Neural progenitor cell (in vitro differentiated cells): ENCODE results near the gene MYL11. TPM values are rescaled to one million over a fixed set of nuclear protein-coding genes. Genes with fewer than 3 reads are reported as not detected.

Experiments used
- DNase-seq: peaks from one replicate; pipeline ENCODE4 v3.0.0-alpha.2; 2016; ENCODE audit warnings: low spot score
- H2AFZ ChIP-seq: fragments of 200-600 bp; sonication (generic); replicated peaks from 2 replicates; pipeline ENCODE4 v1.6.1; 2016; ENCODE audit warnings: antibody characterized with exemption
- H3F3A ChIP-seq: fragments of 200-600 bp; sonication (generic); 2 replicates; pipeline ENCODE4 v1.6.1; 2016; ENCODE audit warnings: antibody characterized with exemption, low read depth
- H3K27ac ChIP-seq: fragments of 200-600 bp; sonication (generic); 2 replicates; pipeline ENCODE4 v1.5.1; 2016; ENCODE audit warnings: mild to moderate bottlenecking
- H3K27me3 ChIP-seq: fragments of 200-600 bp; sonication (generic); 2 replicates; pipeline ENCODE4 v1.6.1; 2016; ENCODE audit warnings: mild to moderate bottlenecking, moderate library complexity
- H3K36me3 ChIP-seq: fragments of 200-600 bp; sonication (generic); 2 replicates; pipeline ENCODE4 v1.5.1; 2016
- H3K4me1 ChIP-seq: fragments of 200-600 bp; sonication (generic); 2 replicates; pipeline ENCODE4 v1.6.1; 2016; ENCODE audit warnings: mixed run types
- H3K4me2 ChIP-seq: fragments of 200-600 bp; sonication (generic); 2 replicates; pipeline ENCODE4 v1.6.1; 2016
- H3K4me3 ChIP-seq: fragments of 200-600 bp; sonication (generic); 2 replicates; pipeline ENCODE4 v1.5.1; 2016
- H3K79me2 ChIP-seq: fragments of 200-600 bp; sonication (generic); 2 replicates; pipeline ENCODE4 v1.6.1; 2016; ENCODE audit warnings: low read depth
- H3K9ac ChIP-seq: fragments of 200-600 bp; sonication (generic); 2 replicates; pipeline ENCODE4 v1.6.1; 2016
- H3K9me3 ChIP-seq: fragments of 200-600 bp; sonication (generic); 2 replicates; pipeline ENCODE4 v1.5.1; 2016; ENCODE audit warnings: low read depth
- H4K20me1 ChIP-seq: fragments of 200-600 bp; sonication (generic); 2 replicates; pipeline ENCODE4 v1.6.1; 2016; ENCODE audit warnings: low read depth
- H3K27ac Mint-ChIP-seq: 3 replicates; pipeline ENCODE4 v1.8.0; 2021; ENCODE audit warnings: mixed read lengths
- H3K27me3 Mint-ChIP-seq: 2 replicates; pipeline ENCODE4 v1.8.0; 2022; ENCODE audit warnings: low read depth, mild to moderate bottlenecking, inconsistent platforms, moderate library complexity, mixed read lengths; ENCODE audit not compliant: insufficient read depth
- H3K36me3 Mint-ChIP-seq: 3 replicates; pipeline ENCODE4 v1.8.0; 2021; ENCODE audit warnings: mixed read lengths
- H3K4me1 Mint-ChIP-seq: 3 replicates; pipeline ENCODE4 v1.8.0; 2021; ENCODE audit warnings: mixed read lengths
- H3K4me3 Mint-ChIP-seq: 3 replicates; pipeline ENCODE4 v1.8.0; 2021; ENCODE audit warnings: mild to moderate bottlenecking, moderate library complexity, mixed read lengths
- H3K9me3 Mint-ChIP-seq: 3 replicates; pipeline ENCODE4 v1.8.0; 2020; ENCODE audit warnings: mixed read lengths
- CTCF ChIP-seq: fragments of 200-600 bp; sonication (generic); IDR thresholded peaks from 2 replicates; pipeline ENCODE4 v1.5.1; 2017; ENCODE audit warnings: antibody characterized with exemption, mild to moderate bottlenecking
- EZH2 ChIP-seq: fragments of 200-600 bp; sonication (generic); IDR thresholded peaks from 2 replicates; pipeline ENCODE4 v1.6.1; 2017; ENCODE audit warnings: antibody characterized with exemption, mild to moderate bottlenecking, moderate library complexity
- EZH2phosphoT487 ChIP-seq: fragments of 200-600 bp; sonication (generic); IDR thresholded peaks from 2 replicates; pipeline ENCODE4 v1.6.1; 2017; ENCODE audit warnings: antibody characterized with exemption
- total RNA-seq: library from RNA; depleted of rRNA; stranded (reverse); fragments of >200 nt; gene quantifications from 2 replicates; pipeline ENCODE4 v1.2.3, GENCODE V29; 2015; ENCODE audit warnings: low replicate concordance

MYL11 gene
- total RNA-seq, 1 donor from 2014 or later: 4.1 TPM

- Histone ChIP-seq H3K4me3 (peak overlapping the region; percentile 95), H3K79me2 (peaks cover 54% of the 10 kb centered on the region), H2AFZ (no peak overlapping the region), H3K9ac (peak overlapping the region; percentile 14), H4K20me1 (peaks cover 28% of the 10 kb centered on the region), H3K27ac (no peak overlapping the region), H3K36me3 (no peaks in the 10 kb centered on the region), H3K4me1 (peaks cover 17% of the 10 kb centered on the region), H3K9me3 (no peaks in the 10 kb centered on the region), H3F3A (peaks cover 25% of the 10 kb centered on the region), H3K27me3 (no peaks in the 10 kb centered on the region), H3K4me2 (peak overlapping the region; percentile 91)
- no peak for DNase-seq
- Mint-ChIP-seq H3K27me3 (peaks cover 3% of the 10 kb centered on the region), H3K36me3 (peaks cover 21% of the 10 kb centered on the region), H3K9me3 (no peaks in the 10 kb centered on the region), H3K27ac (peak overlapping the region; percentile 24), H3K4me3 (peak overlapping the region; percentile 90), H3K4me1 (peaks cover 39% of the 10 kb centered on the region)
- TF ChIP-seq EZH2phosphoT487 (no peak), CTCF (no peak), EZH2 (no peak)
Observed at GRCh38 chr16:30367349-30368009, 7.1 kb upstream of the MYL11 start.

DNA sequence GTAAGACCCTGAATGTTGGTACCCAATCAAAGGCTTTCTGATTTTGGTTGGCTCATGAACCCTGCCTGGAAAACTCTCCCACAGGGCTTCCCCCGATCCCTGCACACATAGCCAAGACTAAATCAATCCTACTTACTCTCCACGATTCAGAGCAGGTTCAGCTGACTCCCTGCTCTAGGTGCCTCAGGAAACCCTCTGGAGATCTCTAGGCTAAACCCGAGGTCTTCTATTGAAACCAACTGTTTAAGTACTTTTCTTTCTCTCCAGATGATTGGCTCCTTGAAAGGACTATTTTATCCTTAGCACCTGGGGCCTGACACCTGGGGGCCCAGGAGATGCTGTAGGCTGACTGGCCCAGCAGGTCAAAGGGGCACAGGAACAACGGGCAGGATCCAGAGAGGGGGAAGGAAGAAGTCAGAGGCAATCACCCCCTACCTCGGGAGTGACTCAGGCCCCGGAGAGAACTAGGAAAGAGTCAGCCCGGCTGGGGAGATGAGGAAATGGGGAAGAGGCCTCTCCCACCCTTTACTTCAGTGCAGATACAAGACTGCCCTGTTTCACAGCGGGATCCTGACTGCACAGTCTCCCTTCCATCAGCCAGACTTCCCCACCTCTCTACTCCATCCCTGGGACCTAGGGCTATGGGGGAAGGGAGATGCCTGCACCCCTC, 6.3 kb upstream of the MYL11 start:
- peak overlapping the region; percentile 59 for H3K9ac ChIP-seq
- peaks cover 17% of the 10 kb centered on the region for H3K4me1 ChIP-seq
- no peak overlapping the region for H2AFZ ChIP-seq
- Mint-ChIP-seq H3K9me3 (no peaks in the 10 kb centered on the region), H3K4me1 (peaks cover 42% of the 10 kb centered on the region), H3K27ac (no peak overlapping the region), H3K36me3 (peaks cover 16% of the 10 kb centered on the region), H3K27me3 (peaks cover 3% of the 10 kb centered on the region), H3K4me3 (peak overlapping the region; percentile 90)
- H3K9me3 ChIP-seq: no peaks in the 10 kb centered on the region
- H3K79me2 ChIP-seq: peaks cover 54% of the 10 kb centered on the region
- peaks cover 25% of the 10 kb centered on the region for H3F3A ChIP-seq
- no peaks in the 10 kb centered on the region for H3K27me3 ChIP-seq
- no peak for DNase-seq
- peak overlapping the region; percentile 95 for H3K4me3 ChIP-seq
- no peak overlapping the region for H3K27ac ChIP-seq
- no peak for TF ChIP-seq EZH2phosphoT487
- no peak for TF ChIP-seq EZH2
- no peak for TF ChIP-seq CTCF
- no peaks in the 10 kb centered on the region for H3K36me3 ChIP-seq
- peaks cover 28% of the 10 kb centered on the region for H4K20me1 ChIP-seq
- peak overlapping the region; percentile 91 for H3K4me2 ChIP-seq

- Mint-ChIP-seq H3K4me1 (peaks cover 42% of the 10 kb centered on the region), H3K4me3 (peak overlapping the region; percentile 90), H3K9me3 (no peaks in the 10 kb centered on the region), H3K36me3 (peaks cover 14% of the 10 kb centered on the region), H3K27ac (no peak overlapping the region), H3K27me3 (peaks cover 3% of the 10 kb centered on the region)
- DNase-seq: no peak
- Histone ChIP-seq H3K4me1 (peaks cover 17% of the 10 kb centered on the region), H3K27ac (no peak overlapping the region), H3K4me2 (peak overlapping the region; percentile 91), H3K36me3 (no peaks in the 10 kb centered on the region), H3K79me2 (peaks cover 52% of the 10 kb centered on the region), H3F3A (peaks cover 20% of the 10 kb centered on the region), H2AFZ (no peak overlapping the region), H4K20me1 (peaks cover 28% of the 10 kb centered on the region), H3K9ac (peak overlapping the region; percentile 59), H3K4me3 (peak overlapping the region; percentile 95), H3K9me3 (no peaks in the 10 kb centered on the region), H3K27me3 (no peaks in the 10 kb centered on the region)
- TF ChIP-seq CTCF (no peak), EZH2 (no peak), EZH2phosphoT487 (no peak)
Observed at GRCh38 chr16:30368792-30369090, 5.9 kb upstream of the MYL11 start.
